Endothelial cell of umbilical vein (primary cell): ENCODE measurements around the gene KIF21B. TPM values are rescaled to one million over a fixed set of nuclear protein-coding genes. Genes with fewer than 3 reads are reported as not detected.

ENCODE experiments used
- BruUV-seq: library from RNA; stranded (reverse); fragments of 400-500 nt; replicated peaks from 2 replicates; lab custom pipeline; 2021; lab: Mats Ljungman, UMichigan
- CTCF ChIA-PET: fragments of 300-600, 350-600 bp; sonication (Branson Sonifier 250); formaldehyde crosslinking; loops from one replicate; lab custom pipeline; 2021; ENCODE audit warnings: antibody characterized with exemption, inconsistent platforms; lab: Charles Lee
- POLR2A ChIA-PET: fragments of 300-600, 350-600 bp; sonication (Branson Sonifier 250); formaldehyde crosslinking; loops from one replicate; lab custom pipeline; 2021; ENCODE audit warnings: antibody characterized with exemption, inconsistent platforms; lab: Charles Lee
- DNase-seq: peaks from one replicate; pipeline ENCODE4 v3.0.0-alpha.2; 2011; ENCODE audit warnings: low read depth, low spot score
- FAIRE-seq: peaks from 2 replicates; lab custom pipeline; 2011; peaks lifted over from hg19 to GRCh38; lab: Jason Lieb, UNC
- H2AFZ ChIP-seq: 2 replicates; pipeline ENCODE4 v1.6.0; 2012; ENCODE audit warnings: low read depth, low read length, control low read depth, inconsistent platforms
- H3K27ac ChIP-seq: 2 replicates; pipeline ENCODE4 v1.5.1; 2011; ENCODE audit warnings: low read depth, mild to moderate bottlenecking, control low read depth, low read length, moderate library complexity; ENCODE audit not compliant: insufficient read depth
- H3K27me3 ChIP-seq, 2 experiments: 2 replicates each; pipeline versions ENCODE4 v1.6.0 to v1.6.1; 2011; ENCODE audit warnings: low read length in 2 of 2, mixed read lengths in 1 of 2; ENCODE audit not compliant: control insufficient read depth in 2 of 2, insufficient read depth in 2 of 2
- H3K36me3 ChIP-seq, 2 experiments: 2 replicates in 1 of 2; 3 replicates in 1 of 2; pipeline ENCODE4 v1.5.1; 2011; ENCODE audit warnings: low read length in 2 of 2, mild to moderate bottlenecking in 1 of 2, moderate library complexity in 1 of 2; ENCODE audit not compliant: control insufficient read depth in 2 of 2, insufficient read depth in 2 of 2; ENCODE audit errors: extremely low read depth in 1 of 2
- H3K4me1 ChIP-seq: 3 replicates; pipeline ENCODE4 v1.5.1; 2011; ENCODE audit warnings: mild to moderate bottlenecking, low read length; ENCODE audit not compliant: control insufficient read depth, insufficient read depth; ENCODE audit errors: extremely low read depth
- H3K4me2 ChIP-seq: 2 replicates; pipeline ENCODE4 v1.6.1; 2011; ENCODE audit warnings: low read length, control low read depth, mixed read lengths; ENCODE audit not compliant: insufficient read depth
- H3K4me3 ChIP-seq, 3 experiments: fragments of 200-600 bp in 1 of 3; sonication (generic), shearing (Covaris generic) in 1 of 3; replicated peaks in 1 of 3; 2 replicates each; pipeline ENCODE4 v1.5.1; 2011 to 2016; ENCODE audit warnings: control low read depth in 3 of 3, low read length in 3 of 3, mild to moderate bottlenecking in 2 of 3, inconsistent platforms in 1 of 3, low read depth in 1 of 3, moderate library complexity in 1 of 3; ENCODE audit not compliant: insufficient read depth in 1 of 3
- H3K79me2 ChIP-seq: 2 replicates; pipeline ENCODE4 v1.6.0; 2012; ENCODE audit warnings: low read length, inconsistent platforms; ENCODE audit not compliant: control insufficient read depth, insufficient read depth
- H3K9ac ChIP-seq: replicated peaks from 2 replicates; pipeline ENCODE3; 2011; ENCODE audit warnings: low read length, control low read depth; ENCODE audit not compliant: insufficient read depth; ENCODE audit errors: extremely low read depth
- H3K9me1 ChIP-seq: replicated peaks from 3 replicates; pipeline ENCODE4 v1.6.0; 2011; ENCODE audit warnings: mild to moderate bottlenecking, low read length; ENCODE audit not compliant: control insufficient read depth, insufficient read depth; ENCODE audit errors: extremely low read depth
- H3K9me3 ChIP-seq: replicated peaks from 2 replicates; pipeline ENCODE4 v1.5.1; 2012; ENCODE audit warnings: low read length, inconsistent platforms; ENCODE audit not compliant: control insufficient read depth, insufficient read depth
- H4K20me1 ChIP-seq: replicated peaks from 2 replicates; pipeline ENCODE3; 2011; ENCODE audit warnings: mild to moderate bottlenecking, low read length; ENCODE audit not compliant: control insufficient read depth, insufficient read depth; ENCODE audit errors: extremely low read depth
- CTCF ChIP-seq, 2 donors: IDR thresholded peaks; 1 replicate in 1 of 2; 2 replicates in 1 of 2; pipeline ENCODE4 v1.5.1; 2011; ENCODE audit warnings: low read length in 2 of 2, mild to moderate bottlenecking in 2 of 2, moderate library complexity in 2 of 2, control low read depth in 1 of 2, inconsistent platforms in 1 of 2, low read depth in 1 of 2; ENCODE audit not compliant: insufficient read depth in 1 of 2; ENCODE audit errors: extremely low read depth in 1 of 2
- FOS ChIP-seq: IDR thresholded peaks from 2 replicates; pipeline ENCODE4 v1.6.1; 2011; ENCODE audit warnings: mild to moderate bottlenecking, low read length, moderate library complexity, borderline replicate concordance; ENCODE audit not compliant: insufficient read depth
- GATA2 ChIP-seq: IDR thresholded peaks from 2 replicates; pipeline ENCODE4 v1.7.0; 2011; ENCODE audit warnings: low read depth, mild to moderate bottlenecking, moderate library complexity, mixed read lengths, low read length; ENCODE audit not compliant: insufficient read length, insufficient read depth
- POLR2AphosphoS5 ChIP-seq: IDR thresholded peaks from 2 replicates; pipeline ENCODE4 v1.6.1; 2012; ENCODE audit warnings: low read depth, mild to moderate bottlenecking, control low read depth, low read length, moderate library complexity; ENCODE audit not compliant: insufficient read depth
- dilution Hi-C: fragments of 300-500 bp; cut with MboI; formaldehyde crosslinking; loops from one replicate; pipeline ENCODE4 v1.15.0; 2019; ENCODE audit warnings: low sequenced_read_pairs; ENCODE audit not compliant: extremely low pct_ligation_motif_present
- intact Hi-C: fragments of 100-400 bp; cut with micrococcal nuclease; formaldehyde crosslinking; loops from one replicate; pipeline ENCODE4 v1.10.0; 2022
- polyA plus RNA-seq, 4 experiments: library from polyadenylated mRNA; depleted of rRNA in 3 of 4; stranded (reverse) in 3 of 4; unstranded in 1 of 4; fragments of >200 nt; gene quantifications; 2 replicates each; pipeline versions ENCODE4 v1.2.1 to v1.2.3, GENCODE V29; 2011 to 2012; ENCODE audit warnings: missing spikeins in 1 of 4
- total RNA-seq: library from RNA; stranded (reverse); gene quantifications from 2 replicates; pipeline ENCODE4 v1.2.3, GENCODE V29; 2021

Gene KIF21B
- total and polyA plus RNA-seq, 2 donors (not counting 3 experiments of a cell fraction or from before 2014, with no cell fraction given): 1.9 to 4.4 TPM

- dilution Hi-C loops (no loop called here), intact Hi-C loops (no loop called here)
- TF ChIP-seq GATA2: no peak
- TF ChIP-seq CTCF (IDR thresholded peaks at IDR 0.05; ENCODE audit: extremely low read depth in 1 of 2, insufficient read depth in 1 of 2, low read depth in 1 of 2, low read length in 2 of 2): no peak
- no peak for TF ChIP-seq FOS
- TF ChIP-seq POLR2AphosphoS5: no peak
- BruUV-seq: no TSS peak
- Histone ChIP-seq H2AFZ (no peak overlapping the region), H3K36me3 (no peaks in the 10 kb centered on the region), H3K27ac (no peak overlapping the region), H3K9me3 (no peaks in the 10 kb centered on the region), H3K4me2 (no peak overlapping the region), H4K20me1 (no peaks in the 10 kb centered on the region), H3K4me1 (no peaks in the 10 kb centered on the region), H3K9me1 (no peaks in the 10 kb centered on the region), H3K27me3 (no peaks in the 10 kb centered on the region), H3K9ac (no peak overlapping the region), H3K4me3 (no peak overlapping the region), H3K79me2 (no peaks in the 10 kb centered on the region)
- CTCF ChIA-PET: interaction anchor here (1.0 to 3.3 kb wide), 3 partner anchors 13 to 126 kb away, joined by 3 to 14 read pairs (median 7); no protein-coding TSS in a partner anchor
- FAIRE-seq (no peak), DNase-seq (no peak)
- POLR2A ChIA-PET: no interaction called here
Observed at GRCh38 chr1:200992382-200993048, 31.0 kb downstream of the KIF21B start.
